HepG2 (cell line): ENCODE results near the gene LMAN1L. TPM values are rescaled to one million over a fixed set of nuclear protein-coding genes. Genes with fewer than 3 reads are reported as not detected.
A peak's percentile ranks its signal among the peaks of the same experiment; 100 is the strongest.

Experiments used
- CENPBD1 ChIP-seq: sonication (generic); formaldehyde crosslinking; IDR thresholded peaks from 2 replicates; pipeline ENCODE4 v1.8.0; 2022; ENCODE audit warnings: missing genetic modification reagents, low read depth, mild to moderate bottlenecking, borderline replicate concordance
- DMTF1 ChIP-seq: sonication (generic); formaldehyde crosslinking; IDR thresholded peaks from 2 replicates; pipeline ENCODE4 v1.4.0; 2020; ENCODE audit warnings: mild to moderate bottlenecking, missing genetic modification reagents
- EED ChIP-seq: sonication (generic); formaldehyde crosslinking; IDR thresholded peaks from 2 replicates; pipeline ENCODE4 v1.5.0; 2020; ENCODE audit warnings: mild to moderate bottlenecking, missing genetic modification reagents
- ESRRA ChIP-seq: sonication (generic); formaldehyde crosslinking; IDR thresholded peaks from 2 replicates; pipeline ENCODE4 v1.5.1; 2020; ENCODE audit warnings: mild to moderate bottlenecking, low read depth, missing genetic modification reagents
- FOXC1 ChIP-seq: sonication (generic); formaldehyde crosslinking; IDR thresholded peaks from 2 replicates; pipeline ENCODE4 v1.8.0; 2022; ENCODE audit warnings: mild to moderate bottlenecking, missing genetic modification reagents, borderline replicate concordance
- FOXO1 ChIP-seq: sonication (generic); formaldehyde crosslinking; IDR thresholded peaks from 2 replicates; pipeline ENCODE4 v1.4.0; 2020; ENCODE audit warnings: missing genetic modification reagents
- GABPA ChIP-seq, 2 experiments: IDR thresholded peaks; 2 replicates each; pipeline ENCODE4 v1.6.1; 2011 to 2016; ENCODE audit warnings: low read depth in 2 of 2, low read length in 1 of 2, missing biosample characterization in 1 of 2, missing genetic modification characterization in 1 of 2
- HMG20A ChIP-seq: IDR thresholded peaks from 2 replicates; pipeline ENCODE4 v1.6.1; 2016; ENCODE audit warnings: borderline replicate concordance
- HNF4A ChIP-seq: sonication (generic); formaldehyde crosslinking; IDR thresholded peaks from 2 replicates; pipeline ENCODE4 v1.4.0; 2020; ENCODE audit warnings: missing genetic modification reagents
- KAT8 ChIP-seq: IDR thresholded peaks from 2 replicates; pipeline ENCODE4 v1.6.1; 2016; ENCODE audit warnings: missing genetic modification reagents, missing compliant biosample characterization
- MBD4 ChIP-seq: IDR thresholded peaks from 2 replicates; pipeline ENCODE4 v1.6.1; 2012; ENCODE audit warnings: low read length, inconsistent platforms, borderline replicate concordance
- MXD1 ChIP-seq: sonication (generic); formaldehyde crosslinking; IDR thresholded peaks from 2 replicates; pipeline ENCODE4 v1.4.0; 2020; ENCODE audit warnings: mild to moderate bottlenecking, missing genetic modification reagents
- NR0B2 ChIP-seq: sonication (generic); formaldehyde crosslinking; IDR thresholded peaks from 2 replicates; pipeline ENCODE4 v1.4.0; 2020; ENCODE audit warnings: mild to moderate bottlenecking, missing genetic modification reagents
- POLR2AphosphoS5 ChIP-seq: IDR thresholded peaks from 2 replicates; pipeline ENCODE4 v1.6.1; 2012; ENCODE audit warnings: low read depth, low read length
- PPARG ChIP-seq: conservative IDR thresholded peaks from 2 replicates; pipeline ENCODE4 v1.6.1; 2016; ENCODE audit warnings: missing biosample characterization, missing genetic modification reagents
- RCOR2 ChIP-seq: IDR thresholded peaks from 2 replicates; pipeline ENCODE4 v1.6.1; 2016; ENCODE audit warnings: missing biosample characterization, missing genetic modification reagents
- RFX1 ChIP-seq: fragments of 450-650 bp; IDR thresholded peaks from 2 replicates; pipeline ENCODE4 v1.6.1; 2017
- SIN3B ChIP-seq: fragments of 150-350 bp; IDR thresholded peaks from 2 replicates; pipeline ENCODE4 v1.6.1; 2014; ENCODE audit warnings: low read length
- SNRNP70 ChIP-seq: fragments of 200-400 bp; formaldehyde crosslinking; IDR thresholded peaks from 2 replicates; pipeline ENCODE4 v1.6.1; 2017; ENCODE audit warnings: mild to moderate bottlenecking, low read depth, low read length, moderate library complexity
- SRY ChIP-seq: sonication (generic); formaldehyde crosslinking; IDR thresholded peaks from 2 replicates; pipeline ENCODE4 v1.8.0; 2022; ENCODE audit warnings: mild to moderate bottlenecking, missing genetic modification reagents
- TEAD2 ChIP-seq: sonication (generic); formaldehyde crosslinking; IDR thresholded peaks from 2 replicates; pipeline ENCODE4 v1.9.0; 2021; ENCODE audit warnings: missing genetic modification reagents
- XRCC5 ChIP-seq: fragments of 200-400 bp; formaldehyde crosslinking; optimal IDR thresholded peaks from 2 replicates; pipeline ENCODE3; 2017; ENCODE audit warnings: mild to moderate bottlenecking, low read length
- ZBTB14 ChIP-seq: sonication (generic); formaldehyde crosslinking; IDR thresholded peaks from 2 replicates; pipeline ENCODE4 v1.4.0; 2020; ENCODE audit warnings: missing genetic modification reagents
- ZNF264 ChIP-seq: sonication (generic); formaldehyde crosslinking; IDR thresholded peaks from 2 replicates; pipeline ENCODE4 v1.4.0; 2020; ENCODE audit warnings: missing genetic modification reagents
- ZNF33B ChIP-seq: sonication (generic); formaldehyde crosslinking; IDR thresholded peaks from 2 replicates; pipeline ENCODE4 v1.5.1; 2020; ENCODE audit warnings: mild to moderate bottlenecking, missing genetic modification reagents
- ZNF343 ChIP-seq: sonication (generic); formaldehyde crosslinking; IDR thresholded peaks from 2 replicates; pipeline ENCODE4 v1.4.0; 2020; ENCODE audit warnings: mild to moderate bottlenecking, missing genetic modification reagents
- ZNF737 ChIP-seq: sonication (generic); formaldehyde crosslinking; IDR thresholded peaks from 2 replicates; pipeline ENCODE4 v1.5.0; 2020; ENCODE audit warnings: missing genetic modification reagents, mild to moderate bottlenecking, borderline replicate concordance
- ZNF761 ChIP-seq: sonication (generic); formaldehyde crosslinking; conservative IDR thresholded peaks from 2 replicates; pipeline ENCODE4 v1.4.0; 2020; ENCODE audit warnings: mild to moderate bottlenecking, missing genetic modification reagents
- polyA plus RNA-seq, 8 experiments: library from polyadenylated mRNA; depleted of rRNA in 3 of 8; stranded (reverse) in 7 of 8; unstranded in 1 of 8; fragments of >200 nt; fragmentation: Illumina TruSeq in 4 of 8; extraction: Trizol in 4 of 8; gene quantifications; 2 replicates each; pipeline versions ENCODE4 v1.2.1 to v1.2.3, GENCODE V29; 2011 to 2016; ENCODE audit warnings: low read depth in 4 of 8, missing spikeins in 1 of 8, mixed read lengths in 1 of 8; ENCODE audit not compliant: insufficient read depth in 1 of 8
- total RNA-seq, 5 experiments: library from RNA; depleted of rRNA; stranded (reverse); fragments of >200 nt; fragmentation: Illumina TruSeq; extraction: Trizol; gene quantifications; 2 replicates each; pipeline ENCODE4 v1.2.3, GENCODE V29; 2016; ENCODE audit warnings: low read depth in 1 of 5

Gene LMAN1L
- total and polyA plus RNA-seq, 2 of the 13 experiments (the other 11 are each of a cell fraction or from before 2014, with no cell fraction given): not detected

- TF ChIP-seq KAT8: no peak
- TF ChIP-seq MBD4: no peak
- no peak for TF ChIP-seq RFX1
- no peak; the same call in 1 of the 2 replicates for TF ChIP-seq ESRRA (CRISPR knock-in tag)
- TF ChIP-seq FOXC1 (CRISPR knock-in tag): 0 out of 2 replicates have a peak, but pooled peaks have one; percentile 55
- TF ChIP-seq SIN3B: no peak
- TF ChIP-seq ZNF343 (CRISPR knock-in tag): no peak
- no peak for TF ChIP-seq ZNF33B (CRISPR knock-in tag)
- TF ChIP-seq HMG20A (CRISPR knock-in tag): no peak
- no peak for TF ChIP-seq SNRNP70
- TF ChIP-seq TEAD2 (CRISPR knock-in tag): no peak
- no peak for TF ChIP-seq GABPA (IDR thresholded peaks at IDR 0.05; ENCODE audit: low read depth, low read length)
- no peak for TF ChIP-seq GABPA (CRISPR knock-in tag; IDR thresholded peaks at IDR 0.05; ENCODE audit: low read depth)
- TF ChIP-seq ZBTB14 (CRISPR knock-in tag): no peak
- no peak for TF ChIP-seq CENPBD1 (CRISPR knock-in tag)
- no peak for TF ChIP-seq FOXO1 (CRISPR knock-in tag)
- TF ChIP-seq XRCC5: peak; percentile 90
- no peak for TF ChIP-seq MXD1 (CRISPR knock-in tag)
- TF ChIP-seq SRY (CRISPR knock-in tag): 0 out of 2 replicates have a peak, but pooled peaks have one; percentile 36
- TF ChIP-seq NR0B2 (CRISPR knock-in tag): no peak
- peak; percentile 68 for TF ChIP-seq HNF4A (CRISPR knock-in tag)
- TF ChIP-seq POLR2AphosphoS5: no peak
- peak; percentile 42; the same call in 1 of the 2 replicates for TF ChIP-seq ZNF737 (CRISPR knock-in tag)
- no peak for TF ChIP-seq DMTF1 (CRISPR knock-in tag)
- TF ChIP-seq ZNF761 (CRISPR knock-in tag): 0 out of 2 replicates have a peak, but pooled peaks have one; percentile 21
- TF ChIP-seq EED (CRISPR knock-in tag): no peak
- TF ChIP-seq RCOR2 (CRISPR knock-in tag): no peak
- TF ChIP-seq ZNF264 (CRISPR knock-in tag): no peak
- 0 out of 2 replicates have a peak, but pooled peaks have one; percentile 33 for TF ChIP-seq PPARG (CRISPR knock-in tag)
Measured at GRCh38 chr15:74799856-74800558, 12.6 kb upstream of the LMAN1L start (continued).
